ENCODE data around the gene TRAPPC1. TPM values are rescaled to one million over a fixed set of nuclear protein-coding genes. Genes with fewer than 3 reads are reported as not detected.

TRAPPC1 gene
- total and polyA plus RNA-seq, 2 of the 4 experiments (the other 2 are of a cell fraction): 50.4 to 303 TPM

- WGBS, 2 experiments (ENCODE audit: extremely low coverage in 2 of 2, insufficient read length in 1 of 2): 97% methylated on average over 26 of the region's 29 CpGs; no CpG with 5 or more reads in 1 of the 2 experiments
These were observed 22.7 kb downstream of the TRAPPC1 start for GRCh38 chr17:7909089-7909488.

More at GRCh38 chr17:7909089-7909488, 22.7 kb downstream of the TRAPPC1 start:
- H3K27me3 ChIP-seq (ENCODE audit: control insufficient read depth, insufficient read depth, low read length): no peaks in the 10 kb centered on the region
- no peak for TF ChIP-seq POLR2A (IDR thresholded peaks at IDR 0.05; ENCODE audit: low read depth, low read length)
- no peak for TF ChIP-seq RFX5 (IDR thresholded peaks at IDR 0.05; ENCODE audit: low read depth, low read length)
- no peak for TF ChIP-seq RAD21 (IDR thresholded peaks at IDR 0.05; ENCODE audit: low read length)
- TF ChIP-seq NFE2L2 (IDR thresholded peaks at IDR 0.05; ENCODE audit: low read depth, low read length): no peak
- TF ChIP-seq, protein P1, sequence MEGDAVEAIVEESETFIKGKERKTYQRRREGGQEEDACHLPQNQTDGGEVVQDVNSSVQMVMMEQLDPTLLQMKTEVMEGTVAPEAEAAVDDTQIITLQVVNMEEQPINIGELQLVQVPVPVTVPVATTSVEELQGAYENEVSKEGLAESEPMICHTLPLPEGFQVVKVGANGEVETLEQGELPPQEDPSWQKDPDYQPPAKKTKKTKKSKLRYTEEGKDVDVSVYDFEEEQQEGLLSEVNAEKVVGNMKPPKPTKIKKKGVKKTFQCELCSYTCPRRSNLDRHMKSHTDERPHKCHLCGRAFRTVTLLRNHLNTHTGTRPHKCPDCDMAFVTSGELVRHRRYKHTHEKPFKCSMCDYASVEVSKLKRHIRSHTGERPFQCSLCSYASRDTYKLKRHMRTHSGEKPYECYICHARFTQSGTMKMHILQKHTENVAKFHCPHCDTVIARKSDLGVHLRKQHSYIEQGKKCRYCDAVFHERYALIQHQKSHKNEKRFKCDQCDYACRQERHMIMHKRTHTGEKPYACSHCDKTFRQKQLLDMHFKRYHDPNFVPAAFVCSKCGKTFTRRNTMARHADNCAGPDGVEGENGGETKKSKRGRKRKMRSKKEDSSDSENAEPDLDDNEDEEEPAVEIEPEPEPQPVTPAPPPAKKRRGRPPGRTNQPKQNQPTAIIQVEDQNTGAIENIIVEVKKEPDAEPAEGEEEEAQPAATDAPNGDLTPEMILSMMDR (conservative IDR thresholded peaks at IDR 0.05; ENCODE audit: low read depth, low read length): no peak
- no peak for TF ChIP-seq SMC3 (IDR thresholded peaks at IDR 0.05; ENCODE audit: low read depth, low read length)
- TF ChIP-seq BHLHE40 (IDR thresholded peaks at IDR 0.05; ENCODE audit: low read depth, low read length): no peak
- TF ChIP-seq, protein P2, sequence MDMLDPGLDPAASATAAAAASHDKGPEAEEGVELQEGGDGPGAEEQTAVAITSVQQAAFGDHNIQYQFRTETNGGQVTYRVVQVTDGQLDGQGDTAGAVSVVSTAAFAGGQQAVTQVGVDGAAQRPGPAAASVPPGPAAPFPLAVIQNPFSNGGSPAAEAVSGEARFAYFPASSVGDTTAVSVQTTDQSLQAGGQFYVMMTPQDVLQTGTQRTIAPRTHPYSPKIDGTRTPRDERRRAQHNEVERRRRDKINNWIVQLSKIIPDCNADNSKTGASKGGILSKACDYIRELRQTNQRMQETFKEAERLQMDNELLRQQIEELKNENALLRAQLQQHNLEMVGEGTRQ (IDR thresholded peaks at IDR 0.05; ENCODE audit: low read depth, low read length): no peak
- no peak for TF ChIP-seq ELK1 (IDR thresholded peaks at IDR 0.05; ENCODE audit: borderline replicate concordance, low read depth, low read length)
- no peak for TF ChIP-seq FOS (IDR thresholded peaks at IDR 0.05; ENCODE audit: low read depth, low read length)
- TF ChIP-seq CHD1 (IDR thresholded peaks at IDR 0.05; ENCODE audit: low read depth, low read length): no peak
- no peak for TF ChIP-seq RCOR1 (IDR thresholded peaks at IDR 0.05; ENCODE audit: insufficient replicate concordance, low read length)
- peaks cover 77% of the 10 kb centered on the region for H3K36me3 ChIP-seq (ENCODE audit: control insufficient read depth, insufficient read depth, low read length)
- no peaks in the 10 kb centered on the region for H3K9me1 ChIP-seq (ENCODE audit: insufficient read depth, low read length)
- no peak overlapping the region for H2AK5ac ChIP-seq (ENCODE audit: low read depth, low read length)
- H2BK15ac ChIP-seq (ENCODE audit: low read depth, low read length): no peak overlapping the region
- intact Hi-C loops (cut with micrococcal nuclease) (no loop called here), in situ Hi-C loops (cut with MboI; ENCODE audit: low sequenced_read_pairs) (no loop called here), dilution Hi-C loops (cut with HindIII; ENCODE audit: low sequenced_read_pairs, unreplicated experiment) (no loop called here)
- H3K56ac ChIP-seq (ENCODE audit: extremely low read depth, insufficient read depth, low read length): no peak overlapping the region
- H3K23ac ChIP-seq (ENCODE audit: low read depth, low read length): no peak overlapping the region
- DNase-seq: no peak
- H4K5ac ChIP-seq (ENCODE audit: low read depth, low read length): no peak overlapping the region
- H3K4me2 ChIP-seq (ENCODE audit: low read depth, low read length): no peak overlapping the region
- ATAC-seq (ENCODE audit: low read depth): no peak
- CTCF ChIA-PET: no interaction called here
- no peak overlapping the region for H2BK5ac ChIP-seq (ENCODE audit: low read depth, low read length, poor library complexity, severe bottlenecking)
- no peak overlapping the region for H2AFZ ChIP-seq (replicated peaks; ENCODE audit: low read length, poor library complexity)
- no peak overlapping the region for H4K8ac ChIP-seq (ENCODE audit: low read depth in 2 of 2, low read length in 2 of 2)
- no peaks in the 10 kb centered on the region for H3K9me3 ChIP-seq (ENCODE audit: control insufficient read depth, insufficient read depth, low read length)
- no TSS peak for BruUV-seq (replicated peaks)
- H3K4me3 ChIP-seq (ENCODE audit: insufficient read depth, low read depth, low read length): no peak overlapping the region
- POLR2A ChIA-PET (ENCODE audit: unreplicated experiment): no interaction called here
- H2BK120ac ChIP-seq (ENCODE audit: low read depth, low read length): no peak overlapping the region
- no peak overlapping the region for H3K4ac ChIP-seq (ENCODE audit: low read depth, low read length)
- H2BK20ac ChIP-seq (ENCODE audit: low read depth, low read length): no peak overlapping the region
- no peak overlapping the region for H3K18ac ChIP-seq (ENCODE audit: low read depth, low read length)
- no peak overlapping the region for H4K91ac ChIP-seq (ENCODE audit: insufficient read depth, low read depth, low read length)
- H2AK9ac ChIP-seq (replicated peaks; ENCODE audit: low read depth, low read length, poor library complexity): no peak overlapping the region
- H3K27ac ChIP-seq (ENCODE audit: insufficient read depth, low read length): no peak overlapping the region
- no peaks in the 10 kb centered on the region; a peak in 1 of 4 replicates for H3K79me1 ChIP-seq (ENCODE audit: low read depth in 1 of 2, low read length in 2 of 2)
- H3K14ac ChIP-seq (replicated peaks; ENCODE audit: low read depth, low read length): no peak overlapping the region
- H3K4me1 ChIP-seq (ENCODE audit: control insufficient read depth, insufficient read depth, low read length): no peaks in the 10 kb centered on the region
- H4K20me1 ChIP-seq (ENCODE audit: insufficient read depth, low read length): peaks cover 2% of the 10 kb centered on the region; the same call in 1 of the 2 replicates
- no peak overlapping the region for H3K9ac ChIP-seq (ENCODE audit: low read depth, low read length)

Measured in IMR-90 (cell line).